Fibroblast of pulmonary artery (primary cell): ENCODE data around the gene KREMEN1.

Experiments
- DNase-seq: peaks from one replicate; pipeline ENCODE4 v3.0.0-alpha.2; 2010; ENCODE audit warnings: low read depth
- H3K4me3 ChIP-seq: replicated peaks from 2 replicates; pipeline ENCODE4 v1.5.1; 2011; ENCODE audit warnings: low read depth, mild to moderate bottlenecking, control low read depth, low read length, moderate library complexity
- TF ChIP-seq, protein P1 (sequence below): IDR thresholded peaks from 2 replicates; pipeline ENCODE4 v1.5.1; 2011; ENCODE audit warnings: mild to moderate bottlenecking, control low read depth, low read length, inconsistent platforms; ENCODE audit errors: missing control alignments

The KREMEN1 gene

DNA sequence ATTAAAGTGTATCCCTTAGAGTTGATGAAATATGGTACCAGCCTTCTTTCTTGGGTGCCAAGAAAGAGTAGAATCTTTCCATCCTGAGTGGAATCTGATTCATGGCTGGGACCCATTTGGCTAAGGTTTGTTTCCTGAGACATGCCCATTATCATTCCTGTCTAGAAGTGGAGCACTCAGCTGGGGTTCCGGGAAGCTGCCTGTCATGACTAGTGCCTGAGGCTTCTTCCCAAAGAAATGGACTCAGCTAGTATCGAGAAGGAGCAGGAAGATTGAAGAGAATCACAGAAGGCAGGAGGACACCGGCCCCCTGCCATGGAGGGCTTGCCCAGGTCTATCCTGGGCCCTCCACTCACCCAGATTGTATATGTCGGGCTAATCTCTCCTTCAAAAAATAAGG lies 57.6 kb downstream of the KREMEN1 start:
- H3K4me3 ChIP-seq = no peak overlapping the region
- TF ChIP-seq, protein P1, sequence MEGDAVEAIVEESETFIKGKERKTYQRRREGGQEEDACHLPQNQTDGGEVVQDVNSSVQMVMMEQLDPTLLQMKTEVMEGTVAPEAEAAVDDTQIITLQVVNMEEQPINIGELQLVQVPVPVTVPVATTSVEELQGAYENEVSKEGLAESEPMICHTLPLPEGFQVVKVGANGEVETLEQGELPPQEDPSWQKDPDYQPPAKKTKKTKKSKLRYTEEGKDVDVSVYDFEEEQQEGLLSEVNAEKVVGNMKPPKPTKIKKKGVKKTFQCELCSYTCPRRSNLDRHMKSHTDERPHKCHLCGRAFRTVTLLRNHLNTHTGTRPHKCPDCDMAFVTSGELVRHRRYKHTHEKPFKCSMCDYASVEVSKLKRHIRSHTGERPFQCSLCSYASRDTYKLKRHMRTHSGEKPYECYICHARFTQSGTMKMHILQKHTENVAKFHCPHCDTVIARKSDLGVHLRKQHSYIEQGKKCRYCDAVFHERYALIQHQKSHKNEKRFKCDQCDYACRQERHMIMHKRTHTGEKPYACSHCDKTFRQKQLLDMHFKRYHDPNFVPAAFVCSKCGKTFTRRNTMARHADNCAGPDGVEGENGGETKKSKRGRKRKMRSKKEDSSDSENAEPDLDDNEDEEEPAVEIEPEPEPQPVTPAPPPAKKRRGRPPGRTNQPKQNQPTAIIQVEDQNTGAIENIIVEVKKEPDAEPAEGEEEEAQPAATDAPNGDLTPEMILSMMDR = no peak
- no peak for DNase-seq

DNA sequence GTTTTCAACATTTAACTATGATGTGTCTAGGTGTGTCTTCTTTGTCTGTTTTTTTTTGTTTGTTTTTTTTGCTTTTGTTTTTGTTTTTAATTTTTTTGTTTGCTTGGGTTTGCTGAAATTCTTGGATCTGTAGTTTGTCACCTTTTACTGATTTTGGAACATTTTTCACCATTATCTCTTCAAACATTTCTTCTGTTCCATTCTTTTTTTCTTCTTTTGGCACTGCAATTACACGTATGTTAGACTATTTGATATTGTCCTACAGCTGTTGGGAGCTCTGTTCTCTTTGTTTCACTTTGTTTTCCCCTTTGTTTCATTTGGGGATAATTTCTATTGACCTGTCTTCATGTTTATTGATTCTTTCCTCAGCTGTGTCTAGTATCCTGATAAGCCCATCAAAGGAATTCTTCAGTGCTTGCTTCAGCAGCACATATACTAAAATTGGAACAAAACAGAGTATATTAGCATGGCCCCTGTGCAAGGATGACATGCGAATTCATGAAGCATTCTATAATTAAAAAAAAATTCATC lies 60.8 kb downstream of the KREMEN1 start:
- TF ChIP-seq, protein P1 = no peak
- DNase-seq = no peak

DNA sequence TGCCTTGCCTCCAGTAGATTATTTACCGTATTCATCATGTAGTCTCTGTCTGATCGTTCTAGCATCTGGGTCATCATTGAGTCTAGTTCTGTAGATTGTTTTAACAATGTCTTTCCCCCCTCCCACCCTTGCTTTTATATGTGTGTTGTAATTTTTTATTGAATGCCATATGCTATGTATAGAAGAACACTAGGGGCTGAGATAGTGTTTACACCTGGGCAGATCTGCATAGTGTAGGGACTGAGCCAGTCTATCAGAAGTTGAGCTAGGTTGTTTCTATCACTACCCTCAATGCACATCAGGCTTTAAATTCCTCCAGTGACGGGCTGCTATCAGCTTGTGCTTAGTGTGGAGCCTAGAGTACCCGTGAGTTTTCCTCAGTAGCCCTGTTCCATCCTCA lies 61.6 kb downstream of the KREMEN1 start:
- no peak overlapping the region for H3K4me3 ChIP-seq
- no peak for DNase-seq
- TF ChIP-seq, protein P1 = no peak

More for the DNA sequence above, 60.8 kb downstream of the KREMEN1 start:
- no peak overlapping the region for H3K4me3 ChIP-seq

DNA sequence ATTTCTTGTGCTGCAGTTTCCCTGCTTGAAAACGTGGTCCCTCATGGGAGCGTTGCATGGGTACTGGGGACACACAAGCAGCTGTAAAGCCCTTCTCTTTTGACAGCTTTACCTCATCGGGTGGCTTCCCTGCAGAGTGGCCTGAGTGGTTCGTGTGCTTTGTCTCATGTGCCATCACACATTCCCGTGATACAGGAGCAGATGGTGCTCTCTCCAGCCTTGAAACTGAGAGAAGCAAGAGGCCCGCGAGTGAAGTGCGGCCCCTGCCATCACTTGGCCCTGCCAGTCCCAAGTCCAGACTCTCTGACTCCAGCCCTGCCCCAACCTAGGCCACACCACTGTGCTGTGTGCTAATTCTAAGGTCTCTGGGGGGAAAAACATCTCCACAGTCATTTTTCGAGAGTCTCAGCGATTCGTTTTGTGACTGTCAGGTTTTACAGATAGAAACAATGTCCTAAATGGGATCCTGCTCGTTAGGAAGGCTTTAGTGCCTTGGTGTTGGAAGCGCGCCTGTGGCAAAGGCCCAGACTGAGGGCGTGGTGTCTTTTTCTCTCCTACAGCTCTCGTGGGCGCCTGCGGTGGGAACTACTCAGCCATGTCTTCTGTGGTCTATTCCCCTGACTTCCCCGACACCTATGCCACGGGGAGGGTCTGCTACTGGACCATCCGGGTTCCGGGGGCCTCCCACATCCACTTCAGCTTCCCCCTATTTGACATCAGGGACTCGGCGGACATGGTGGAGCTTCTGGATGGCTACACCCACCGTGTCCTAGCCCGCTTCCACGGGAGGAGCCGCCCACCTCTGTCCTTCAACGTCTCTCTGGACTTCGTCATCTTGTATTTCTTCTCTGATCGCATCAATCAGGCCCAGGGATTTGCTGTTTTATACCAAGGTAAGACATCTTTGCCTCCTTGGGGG lies 64.2 kb downstream of the KREMEN1 start:
- TF ChIP-seq, protein P1 = no peak
- no peak for DNase-seq
- H3K4me3 ChIP-seq = no peak overlapping the region

DNA sequence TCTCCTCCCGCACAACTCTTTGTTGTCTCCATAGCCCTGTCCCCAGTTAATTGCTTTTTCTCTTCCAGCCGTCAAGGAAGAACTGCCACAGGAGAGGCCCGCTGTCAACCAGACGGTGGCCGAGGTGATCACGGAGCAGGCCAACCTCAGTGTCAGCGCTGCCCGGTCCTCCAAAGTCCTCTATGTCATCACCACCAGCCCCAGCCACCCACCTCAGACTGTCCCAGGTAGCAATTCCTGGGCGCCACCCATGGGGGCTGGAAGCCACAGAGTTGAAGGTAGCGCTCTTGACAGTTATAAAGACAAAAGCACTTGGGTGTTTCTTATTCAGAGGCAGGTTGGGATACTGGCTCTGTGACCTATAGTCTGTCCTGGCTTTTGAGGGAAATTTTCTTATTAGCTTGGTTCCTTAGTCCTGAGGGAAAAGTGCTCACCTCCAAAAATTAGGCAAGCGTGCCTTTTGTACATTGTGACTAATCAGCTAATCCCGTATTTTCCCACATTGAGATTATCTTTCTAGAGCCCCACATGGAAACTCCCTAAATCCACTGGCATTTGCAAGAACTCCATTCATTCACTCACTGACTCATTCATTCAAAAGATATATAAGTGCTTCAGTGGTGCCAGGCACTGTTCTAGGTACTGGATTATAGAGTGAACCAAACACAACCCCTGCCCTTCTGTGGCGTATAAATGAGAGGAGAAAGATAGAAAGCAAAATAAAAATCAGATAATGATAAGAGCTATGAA lies 65.9 kb downstream of the KREMEN1 start:
- no peak overlapping the region for H3K4me3 ChIP-seq
- TF ChIP-seq, protein P1 = no peak
- no peak for DNase-seq

DNA sequence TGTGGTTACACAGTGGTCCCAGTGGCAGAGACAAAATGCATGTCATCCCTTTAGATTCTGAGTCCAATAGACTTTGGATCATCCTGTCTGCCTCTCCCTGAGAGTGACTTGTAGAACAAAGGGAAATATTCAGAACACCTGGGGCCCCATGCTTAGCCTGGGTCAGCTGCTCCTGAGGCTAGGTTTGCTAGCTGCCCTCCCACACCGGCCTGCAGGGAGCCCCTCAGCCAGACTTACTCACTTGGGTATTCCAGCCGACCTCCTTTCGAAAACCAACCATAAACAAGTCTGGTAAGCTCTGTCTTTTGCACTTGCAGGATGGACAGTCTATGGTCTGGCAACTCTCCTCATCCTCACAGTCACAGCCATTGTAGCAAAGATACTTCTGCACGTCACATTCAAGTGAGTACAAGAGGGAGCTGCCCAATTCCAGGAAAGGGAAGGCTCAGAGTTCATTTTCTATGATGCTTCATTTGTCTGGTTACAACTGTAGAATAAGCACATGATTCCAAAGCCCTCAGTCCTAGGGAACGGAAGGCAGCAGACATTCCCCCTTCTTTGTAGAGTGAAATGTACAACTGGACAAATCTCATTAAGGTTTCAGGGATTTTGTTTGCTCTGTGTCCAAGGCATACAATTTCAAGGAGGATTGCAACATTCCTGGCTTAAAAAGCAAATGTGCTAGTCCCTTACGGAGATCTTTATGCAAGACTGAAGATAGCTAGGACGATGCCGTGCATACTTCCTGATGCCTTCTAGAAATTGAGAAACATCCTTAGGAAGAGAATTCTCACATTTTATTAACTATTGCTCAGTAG lies 67.3 kb downstream of the KREMEN1 start:
- H3K4me3 ChIP-seq = no peak overlapping the region
- DNase-seq = peak; percentile 91
- TF ChIP-seq, protein P1 = no peak
